A673 (cell line): ENCODE measurements around the gene RELN. TPM values are rescaled to one million over a fixed set of nuclear protein-coding genes. Genes with fewer than 3 reads are reported as not detected.

Experiments
- BruUV-seq: library from RNA; stranded (reverse); fragments of 400-500 nt; replicated peaks from 2 replicates; lab custom pipeline; 2021; lab: Mats Ljungman, UMichigan
- CTCF ChIA-PET: fragments of 300-600 bp; sonication (Branson Sonifier 250); formaldehyde crosslinking; loops from one replicate; lab custom pipeline; 2022; ENCODE audit warnings: antibody characterized with exemption; lab: Charles Lee
- POLR2A ChIA-PET: fragments of 300-600 bp; sonication (Branson Sonifier 250); formaldehyde crosslinking; loops from one replicate; lab custom pipeline; 2022; ENCODE audit warnings: antibody characterized with exemption; ENCODE audit not compliant: low non-redundant PET; lab: Charles Lee
- DNase-seq: peaks from one replicate; pipeline ENCODE4 v3.0.0-alpha.2; 2015; ENCODE audit warnings: low spot score
- H3K27ac ChIP-seq: fragments of 200-600 bp; sonication (generic); 2 replicates; pipeline ENCODE4 v1.5.1; 2016; ENCODE audit warnings: mixed run types, low read depth, mild to moderate bottlenecking, mixed read lengths, antibody characterized with exemption, low read length; ENCODE audit not compliant: poor library complexity, severe bottlenecking
- H3K27me3 ChIP-seq: fragments of 200-600 bp; sonication (generic); replicated peaks from 2 replicates; pipeline ENCODE4 v1.6.1; 2017; ENCODE audit warnings: mixed run types, low read depth, mild to moderate bottlenecking, mixed read lengths, antibody characterized with exemption, low read length; ENCODE audit not compliant: insufficient read depth, poor library complexity
- H3K36me3 ChIP-seq: fragments of 200-600 bp; sonication (generic); 2 replicates; pipeline ENCODE4 v1.6.1; 2016; ENCODE audit warnings: mixed run types, mild to moderate bottlenecking, mixed read lengths, antibody characterized with exemption, low read length; ENCODE audit not compliant: insufficient read depth, poor library complexity, severe bottlenecking
- H3K4me1 ChIP-seq: fragments of 200-600 bp; sonication (generic); 2 replicates; pipeline ENCODE4 v1.6.1; 2017; ENCODE audit warnings: mixed run types, mild to moderate bottlenecking, mixed read lengths, antibody characterized with exemption, low read length; ENCODE audit not compliant: insufficient read depth, poor library complexity, severe bottlenecking
- H3K4me3 ChIP-seq: fragments of 200-600 bp; sonication (generic); 2 replicates; pipeline ENCODE4 v1.5.1; 2016; ENCODE audit warnings: low read depth, mixed run types, mild to moderate bottlenecking, mixed read lengths, low read length; ENCODE audit not compliant: poor library complexity, severe bottlenecking
- H3K9me3 ChIP-seq: fragments of 200-600 bp; sonication (generic); 2 replicates; pipeline ENCODE4 v1.6.1; 2016; ENCODE audit warnings: mixed run types, low read depth, mild to moderate bottlenecking, mixed read lengths, antibody characterized with exemption, low read length; ENCODE audit not compliant: poor library complexity, severe bottlenecking
- EZH2 ChIP-seq: fragments of 200-600 bp; sonication (generic); IDR thresholded peaks from 2 replicates; pipeline ENCODE4 v1.6.1; 2017; ENCODE audit warnings: borderline replicate concordance, low read depth, mild to moderate bottlenecking, mixed read lengths, antibody characterized with exemption, low read length; ENCODE audit not compliant: poor library complexity, severe bottlenecking
- intact Hi-C: fragments of 100-400 bp; cut with micrococcal nuclease; formaldehyde crosslinking; loops from one replicate; pipeline ENCODE4 v1.10.0; 2022; ENCODE audit not compliant: unreplicated experiment
- total RNA-seq: library from RNA; stranded (reverse); gene quantifications from 2 replicates; pipeline ENCODE4 v1.2.3, GENCODE V29; 2021
- TF ChIP-seq, protein P1 (sequence below): fragments of 300-800, 200-600 bp; sonication (generic); conservative IDR thresholded peaks from 2 replicates; pipeline ENCODE4 v1.5.1; 2017; ENCODE audit warnings: low read depth, mild to moderate bottlenecking, antibody characterized with exemption, low read length, moderate library complexity, mixed read lengths

RELN gene
- total RNA-seq, 1 experiment from 2014 or later = not detected

DNA sequence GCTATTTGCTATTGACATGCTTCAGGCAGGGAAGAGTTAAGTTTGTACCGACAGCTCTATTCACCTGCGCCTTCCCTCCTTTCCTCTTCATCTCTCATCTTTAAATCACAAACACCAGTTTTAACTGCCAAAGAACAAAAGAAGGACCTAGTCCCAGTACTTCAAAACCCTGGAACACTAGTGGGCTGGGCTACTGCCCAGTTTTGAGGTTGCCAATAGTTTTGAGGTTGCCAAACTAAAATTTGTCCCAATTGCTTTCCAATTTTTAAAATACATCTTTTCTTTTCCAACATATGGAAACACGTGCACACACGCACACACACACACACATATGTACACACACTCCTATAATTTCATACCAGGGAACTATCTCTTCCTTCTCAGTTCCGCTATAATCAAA is 412.8 kb downstream of the RELN start:
- no peaks in the 10 kb centered on the region for H3K9me3 ChIP-seq
- H3K4me3 ChIP-seq = no peak overlapping the region
- intact Hi-C loops = no loop called here
- H3K4me1 ChIP-seq = no peaks in the 10 kb centered on the region
- no peak for DNase-seq
- no peaks in the 10 kb centered on the region for H3K36me3 ChIP-seq
- TF ChIP-seq, protein P1, sequence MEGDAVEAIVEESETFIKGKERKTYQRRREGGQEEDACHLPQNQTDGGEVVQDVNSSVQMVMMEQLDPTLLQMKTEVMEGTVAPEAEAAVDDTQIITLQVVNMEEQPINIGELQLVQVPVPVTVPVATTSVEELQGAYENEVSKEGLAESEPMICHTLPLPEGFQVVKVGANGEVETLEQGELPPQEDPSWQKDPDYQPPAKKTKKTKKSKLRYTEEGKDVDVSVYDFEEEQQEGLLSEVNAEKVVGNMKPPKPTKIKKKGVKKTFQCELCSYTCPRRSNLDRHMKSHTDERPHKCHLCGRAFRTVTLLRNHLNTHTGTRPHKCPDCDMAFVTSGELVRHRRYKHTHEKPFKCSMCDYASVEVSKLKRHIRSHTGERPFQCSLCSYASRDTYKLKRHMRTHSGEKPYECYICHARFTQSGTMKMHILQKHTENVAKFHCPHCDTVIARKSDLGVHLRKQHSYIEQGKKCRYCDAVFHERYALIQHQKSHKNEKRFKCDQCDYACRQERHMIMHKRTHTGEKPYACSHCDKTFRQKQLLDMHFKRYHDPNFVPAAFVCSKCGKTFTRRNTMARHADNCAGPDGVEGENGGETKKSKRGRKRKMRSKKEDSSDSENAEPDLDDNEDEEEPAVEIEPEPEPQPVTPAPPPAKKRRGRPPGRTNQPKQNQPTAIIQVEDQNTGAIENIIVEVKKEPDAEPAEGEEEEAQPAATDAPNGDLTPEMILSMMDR = no peak
- TF ChIP-seq EZH2 = no peak
- POLR2A ChIA-PET = no interaction called here
- H3K27ac ChIP-seq = no peak overlapping the region
- H3K27me3 ChIP-seq = peaks cover 63% of the 10 kb centered on the region
- no TSS peak for BruUV-seq
- CTCF ChIA-PET = no interaction called here

DNA sequence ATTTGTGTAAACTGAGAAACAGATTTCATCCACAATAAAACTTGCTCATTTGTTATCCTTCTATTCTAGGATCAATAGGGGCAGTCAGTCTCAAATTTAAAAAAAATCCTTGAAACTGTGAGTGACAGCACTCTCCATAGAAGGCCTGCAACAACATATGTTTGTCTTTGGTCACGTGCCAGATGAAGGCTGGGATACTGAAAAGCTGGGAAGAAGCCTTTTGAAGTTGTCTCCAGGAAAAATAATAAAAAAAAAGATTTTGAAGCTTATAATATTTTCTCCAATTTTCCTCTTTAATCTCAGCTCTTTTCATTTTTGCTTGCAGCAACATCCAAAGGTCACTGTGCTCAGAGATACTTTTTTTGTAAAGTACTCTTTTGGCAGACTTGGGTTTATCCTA is 414.9 kb downstream of the RELN start:
- no peak overlapping the region for H3K27ac ChIP-seq
- intact Hi-C loops = loop anchor here (5.0 kb wide), 1 partner anchor 693 kb away; no protein-coding TSS in a partner anchor
- H3K36me3 ChIP-seq = no peaks in the 10 kb centered on the region
- CTCF ChIA-PET = no interaction called here
- no peak for DNase-seq
- peaks cover 75% of the 10 kb centered on the region for H3K27me3 ChIP-seq
- TF ChIP-seq, protein P1 = no peak
- POLR2A ChIA-PET = no interaction called here
- H3K4me1 ChIP-seq = no peaks in the 10 kb centered on the region
- H3K9me3 ChIP-seq = no peaks in the 10 kb centered on the region
- BruUV-seq = no TSS peak
- no peak overlapping the region for H3K4me3 ChIP-seq

DNA sequence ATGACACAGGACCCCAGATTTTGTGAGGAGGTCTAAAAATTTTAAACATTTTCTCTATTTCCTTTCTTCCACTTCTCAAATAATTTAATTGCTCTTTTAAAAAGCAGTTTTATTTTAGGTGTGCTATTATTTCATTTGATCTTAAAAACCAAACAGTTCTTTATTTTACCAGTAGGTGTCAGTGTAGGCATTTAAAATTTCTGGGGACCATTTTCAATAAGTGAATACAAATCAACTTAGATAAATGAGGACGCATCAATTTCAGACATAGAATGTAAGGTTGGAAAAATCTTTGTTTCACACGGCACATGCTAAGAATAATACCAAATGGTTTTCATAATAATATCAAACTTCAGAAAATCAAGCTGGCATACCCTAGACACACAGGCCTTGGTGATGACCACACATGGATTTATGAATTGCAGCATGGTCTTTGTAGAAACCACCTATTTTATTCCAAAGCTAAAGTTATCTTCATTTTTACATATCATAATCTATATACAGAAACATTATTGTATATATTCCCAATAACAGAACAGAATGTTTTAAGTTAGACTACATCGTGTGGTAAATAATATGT is 415.9 kb downstream of the RELN start:
- POLR2A ChIA-PET = no interaction called here
- Histone ChIP-seq H3K4me1 (no peaks in the 10 kb centered on the region), H3K4me3 (no peak overlapping the region), H3K9me3 (no peaks in the 10 kb centered on the region), H3K27me3 (peaks cover 76% of the 10 kb centered on the region), H3K36me3 (no peaks in the 10 kb centered on the region), H3K27ac (no peak overlapping the region)
- TF ChIP-seq, protein P1 = peak; percentile 64
- no peak for TF ChIP-seq EZH2
- intact Hi-C loops = loop anchor here (2.0 to 5.0 kb wide), 2 partner anchors 583 to 694 kb away; no protein-coding TSS in a partner anchor
- CTCF ChIA-PET = no interaction called here
- peak; percentile 45 for DNase-seq
- BruUV-seq = no TSS peak
